GM10266 (cell line): ENCODE measurements around the gene TAF11L2.
"Not testable (repeated sequence)": the region's sequence is repeated elsewhere in the genome, so short reads cannot be mapped to it uniquely, and the experiment has no call there.

ENCODE experiments used
- DNase-seq: peaks from one replicate; pipeline ENCODE4 v3.0.0; 2012; ENCODE audit errors: extremely low spot score
- CTCF ChIP-seq: IDR thresholded peaks from 2 replicates; pipeline ENCODE4 v1.5.1; 2012; ENCODE audit warnings: mild to moderate bottlenecking, low read depth; ENCODE audit not compliant: control insufficient read depth, insufficient read depth; ENCODE audit errors: missing control alignments

The TAF11L2 gene

GRCh38 chr5:17497931-17498330 is at the start of gene TAF11L2:
Gene TAF11L2 (plus strand): TSS chr5:17498231.
- DNase-seq = not testable (repeated sequence)

- TF ChIP-seq CTCF = no peak
- DNase-seq = no peak
These were observed 49.2 kb upstream of the TAF11L2 start for GRCh38 chr5:17448877-17449276.

- TF ChIP-seq CTCF = no peak
- no peak for DNase-seq
These were observed 45.1 kb upstream of the TAF11L2 start for GRCh38 chr5:17452936-17453335.

GRCh38 chr5:17455942-17456341 is 42.1 kb upstream of the TAF11L2 start:
- no peak for TF ChIP-seq CTCF
- DNase-seq = no peak

GRCh38 chr5:17461793-17462192 is 36.2 kb upstream of the TAF11L2 start:
- TF ChIP-seq CTCF = no peak
- no peak for DNase-seq

- DNase-seq = no peak
- TF ChIP-seq CTCF = no peak
These were observed 34.4 kb upstream of the TAF11L2 start for GRCh38 chr5:17463653-17464052.

GRCh38 chr5:17470064-17470463 is 28.0 kb upstream of the TAF11L2 start:
- no peak for TF ChIP-seq CTCF
- no peak for DNase-seq

GRCh38 chr5:17475064-17475463 is 23.0 kb upstream of the TAF11L2 start:
- not testable (repeated sequence) for DNase-seq
